ENCODE data around the gene PAM.

- TF ChIP-seq CTCF (IDR thresholded peaks at IDR 0.05; ENCODE audit: insufficient read depth, low read length) (no peak), REST (IDR thresholded peaks at IDR 0.05; ENCODE audit: insufficient replicate concordance, low read depth) (no peak), GABPA (IDR thresholded peaks at IDR 0.05; ENCODE audit: low read depth) (no peak)
These were observed 53.9 kb downstream of the PAM start for GRCh38 chr5:102809033-102809432.
